NCI-H2227 treated with DMSO at 0.1 percent for 48 hours (cell line): Measurements from ENCODE around the gene KCNH2.

Source experiments
- DNase-seq: peaks from one replicate; lab custom pipeline; 2025; lab: John Stamatoyannopoulos, UW

The KCNH2 gene

GRCh38 chr7:150958597-150958996 is 19.5 kb downstream of the KCNH2 start:
- DNase-seq: no peak

GRCh38 chr7:150958062-150958552 is 20.0 kb downstream of the KCNH2 start:
- no peak for DNase-seq

GRCh38 chr7:150957133-150958020 is 20.7 kb downstream of the KCNH2 start:
- no peak for DNase-seq

GRCh38 chr7:150956395-150957132 is 21.6 kb downstream of the KCNH2 start:
- no peak for DNase-seq

- peak; percentile 86 for DNase-seq
These were observed 22.4 kb downstream of the KCNH2 start for GRCh38 chr7:150955519-150956394.

- no peak for DNase-seq
These were observed 23.1 kb downstream of the KCNH2 start for GRCh38 chr7:150954986-150955518.

GRCh38 chr7:150954201-150954985 is 23.7 kb downstream of the KCNH2 start:
- no peak for DNase-seq

- DNase-seq: no peak
These were observed 24.8 kb downstream of the KCNH2 start for GRCh38 chr7:150953061-150953997.

- DNase-seq: no peak
These were observed 25.6 kb downstream of the KCNH2 start for GRCh38 chr7:150952331-150953050.

GRCh38 chr7:150951521-150951920 is 26.6 kb downstream of the KCNH2 start:
- no peak for DNase-seq

- DNase-seq: no peak
These were observed 27.0 kb downstream of the KCNH2 start for GRCh38 chr7:150951181-150951520.

- no peak for DNase-seq
These were observed 27.5 kb downstream of the KCNH2 start for GRCh38 chr7:150950496-150951180.

- DNase-seq: no peak
These were observed 28.1 kb downstream of the KCNH2 start for GRCh38 chr7:150949971-150950491.

- DNase-seq: no peak
These were observed 28.6 kb downstream of the KCNH2 start for GRCh38 chr7:150949564-150949963.

- no peak for DNase-seq
These were observed 29.3 kb downstream of the KCNH2 start for GRCh38 chr7:150948791-150949251.

GRCh38 chr7:150947761-150948651 is 30.1 kb downstream of the KCNH2 start:
- no peak for DNase-seq

- no peak for DNase-seq
These were observed 30.8 kb downstream of the KCNH2 start for GRCh38 chr7:150947241-150947745.
